NT2/D1 (cell line): Measurements from ENCODE around the gene GTPBP8.

Experiments used
- SUZ12 ChIP-seq: IDR thresholded peaks from 2 replicates; pipeline ENCODE4 v1.6.1; 2011; ENCODE audit not compliant: insufficient read length, insufficient read depth; ENCODE audit errors: extremely low read depth
- YY1 ChIP-seq: IDR thresholded peaks from 2 replicates; pipeline ENCODE4 v1.6.1; 2011; ENCODE audit not compliant: insufficient read length, insufficient read depth
- ZNF274 ChIP-seq: IDR thresholded peaks from 2 replicates; pipeline ENCODE4 v1.6.1; 2011; ENCODE audit warnings: mild to moderate bottlenecking, low read depth, low read length

- TF ChIP-seq YY1 (no peak), ZNF274 (no peak), SUZ12 (no peak)
Observed at GRCh38 chr3:113006359-113007056, 15.7 kb downstream of the GTPBP8 start.
